CD4-positive, alpha-beta T cell treated with Interleukin-4 for 1 hour (primary cell): Measurements from ENCODE around the gene TARS2.

ENCODE experiments used
- DNase-seq, 2 donors: peaks; one replicate each; pipeline ENCODE4 v3.0.0-alpha.2; 2020 to 2022

The TARS2 gene

GRCh38 chr1:150486966-150487762, at the start of gene TARS2:
TARS2 (plus strand) TSS chr1:150487419; CDS start chr1:150487451, 32 bp downstream.
- peak; percentile 98 to 99 for DNase-seq

- DNase-seq: no peak
Observed at GRCh38 chr1:150441121-150441520, 46.1 kb upstream of the TARS2 start.

GRCh38 chr1:150444232-150444631, 43.0 kb upstream of the TARS2 start:
- DNase-seq: no peak

GRCh38 chr1:150456146-150456647, 31.0 kb upstream of the TARS2 start:
- DNase-seq: no peak

GRCh38 chr1:150464422-150464826, 22.8 kb upstream of the TARS2 start:
- peak; percentile 74 to 79 for DNase-seq

- no peak for DNase-seq
Observed at GRCh38 chr1:150466964-150467363, 20.3 kb upstream of the TARS2 start.

GRCh38 chr1:150469291-150469690, 17.9 kb upstream of the TARS2 start:
- no peak for DNase-seq

- DNase-seq: no peak
Observed at GRCh38 chr1:150472601-150473200, 14.5 kb upstream of the TARS2 start.

- no peak for DNase-seq
Observed at GRCh38 chr1:150473659-150474058, 13.6 kb upstream of the TARS2 start.

GRCh38 chr1:150474869-150475268, 12.3 kb upstream of the TARS2 start:
- no peak for DNase-seq

- DNase-seq: no peak
Observed at GRCh38 chr1:150476754-150477153, 10.5 kb upstream of the TARS2 start.

- DNase-seq: no peak
Observed at GRCh38 chr1:150477320-150477719, 9.9 kb upstream of the TARS2 start.

- DNase-seq: no peak
Observed at GRCh38 chr1:150477733-150478132, 9.5 kb upstream of the TARS2 start.

- DNase-seq: no peak
Observed at GRCh38 chr1:150479370-150479769, 7.8 kb upstream of the TARS2 start.

- no peak for DNase-seq
Observed at GRCh38 chr1:150479927-150480352, 7.3 kb upstream of the TARS2 start.

- no peak for DNase-seq
Observed at GRCh38 chr1:150484431-150484830, 2.8 kb upstream of the TARS2 start.

GRCh38 chr1:150484861-150485260, 2.4 kb upstream of the TARS2 start:
- DNase-seq: no peak

- no peak for DNase-seq
Observed at GRCh38 chr1:150487763-150488115, 520 bp downstream of the TARS2 start.

- no peak for DNase-seq
Observed at GRCh38 chr1:150493175-150493574, 6.0 kb downstream of the TARS2 start.

GRCh38 chr1:150498342-150498741, 11.1 kb downstream of the TARS2 start:
- no peak for DNase-seq

- no peak for DNase-seq
Observed at GRCh38 chr1:150505431-150505830, 18.2 kb downstream of the TARS2 start.

- no peak for DNase-seq
Observed at GRCh38 chr1:150507912-150508864, 21.0 kb downstream of the TARS2 start, which contains the start of gene ECM1. ECM1 (plus strand) TSS chr1:150508109; CDS start chr1:150508210, 101 bp downstream.

- no peak for DNase-seq
Observed at GRCh38 chr1:150508982-150509381, 21.8 kb downstream of the TARS2 start.
